Measurements from ENCODE around the gene GMEB2.

The GMEB2 gene

DNA sequence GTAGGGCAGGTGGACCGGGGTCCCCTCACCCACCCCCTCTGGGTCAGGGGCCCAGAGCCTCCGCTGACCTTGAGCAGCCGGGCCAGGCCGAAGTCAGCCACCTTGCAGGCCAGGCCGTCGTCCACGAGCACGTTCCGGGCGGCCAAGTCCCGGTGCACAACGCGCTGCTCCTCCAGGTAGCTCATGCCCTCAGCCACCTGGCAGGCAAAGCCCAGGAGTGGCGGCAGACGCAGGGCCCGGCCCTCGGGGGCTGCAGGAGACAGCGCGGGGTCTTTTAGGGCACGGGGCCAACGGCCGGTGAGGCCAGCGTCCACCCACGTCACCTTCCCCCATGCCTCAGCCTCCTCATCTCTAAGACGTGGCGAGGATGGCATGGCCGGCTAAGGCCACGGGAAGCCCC, 85.5 kb downstream of the GMEB2 start:
- no peak for DNase-seq

DNA sequence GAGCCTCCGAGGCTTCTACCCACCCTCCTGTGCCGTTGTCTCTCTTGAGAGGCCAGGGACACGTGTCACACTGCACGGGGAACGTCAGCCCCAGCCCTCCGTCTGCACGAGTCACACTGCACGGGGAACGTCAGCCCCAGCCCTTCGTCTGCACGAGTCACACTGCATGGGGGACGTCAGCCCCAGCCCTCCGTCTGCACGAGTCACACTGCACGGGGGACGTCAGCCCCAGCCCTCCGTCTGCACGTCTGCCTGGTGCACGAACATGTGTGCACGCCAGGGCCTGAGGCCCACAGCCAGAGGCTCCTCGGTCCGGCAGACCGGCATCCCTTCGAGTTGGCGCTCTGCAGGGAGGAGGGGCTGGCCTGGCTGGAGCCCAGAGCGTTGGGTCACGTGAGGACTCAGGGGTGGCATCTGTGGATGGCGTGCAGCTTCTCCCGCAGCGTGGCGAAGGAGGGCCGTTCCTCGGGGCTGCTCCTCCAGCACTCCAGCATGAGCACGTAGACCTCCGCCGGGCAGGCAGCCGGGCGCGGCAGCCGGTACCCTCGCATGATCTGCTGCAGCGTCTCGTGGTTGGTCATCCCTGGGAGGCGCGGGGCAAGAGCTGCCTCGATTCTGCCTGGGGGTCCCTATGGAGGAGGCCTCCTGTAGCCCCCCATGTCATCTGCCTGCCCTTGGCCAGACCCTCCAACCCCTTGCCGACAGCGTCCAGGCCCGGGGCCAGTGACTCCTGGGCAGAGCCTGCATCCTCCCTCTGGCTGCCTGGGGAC, 86.3 kb downstream of the GMEB2 start:
- no peak for DNase-seq

DNA sequence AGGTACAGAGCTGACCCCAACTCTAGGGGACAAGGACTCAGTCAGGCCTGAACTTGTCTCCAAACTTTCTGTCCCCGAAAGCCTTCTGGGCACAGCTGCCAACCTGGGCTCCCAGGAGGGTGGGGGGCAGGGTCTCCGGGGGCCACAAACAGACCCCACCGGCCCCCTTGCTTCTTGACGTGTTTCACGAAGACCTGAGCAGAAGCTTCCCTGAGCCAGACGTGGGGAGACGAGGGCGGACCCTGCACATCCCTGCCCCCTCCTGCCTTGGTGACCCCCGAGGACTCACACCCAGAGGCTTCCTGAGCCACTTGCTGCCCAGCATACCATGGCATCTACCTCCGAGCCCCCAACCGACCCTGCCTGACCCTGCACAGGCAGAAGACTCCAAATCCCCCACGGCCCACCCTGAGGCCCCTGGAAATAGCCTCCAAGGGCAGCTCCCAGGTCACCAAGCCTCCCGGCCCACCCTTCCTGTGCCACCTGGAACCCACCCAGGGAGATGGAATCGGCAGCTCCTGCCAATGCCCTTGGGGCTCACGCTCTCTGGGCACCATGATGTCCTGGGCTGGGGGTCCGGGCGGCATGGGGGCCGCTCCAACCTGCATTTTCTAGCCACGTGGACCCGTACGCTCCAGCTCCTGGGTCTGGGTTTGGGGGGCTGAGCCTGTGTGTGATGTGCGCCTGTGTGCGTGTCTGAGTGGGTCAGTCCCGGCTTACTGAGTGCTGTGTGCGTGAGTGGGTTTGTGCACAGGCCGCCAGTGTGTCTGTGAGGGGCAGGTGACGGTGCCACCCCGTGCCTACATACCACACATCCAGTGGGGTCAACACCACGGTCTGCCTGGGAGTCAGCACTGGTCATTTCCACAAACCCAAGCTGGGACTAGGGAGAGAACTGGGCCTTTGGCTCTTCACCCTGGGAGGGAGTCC, 87.2 kb downstream of the GMEB2 start:
- no peak for DNase-seq

DNA sequence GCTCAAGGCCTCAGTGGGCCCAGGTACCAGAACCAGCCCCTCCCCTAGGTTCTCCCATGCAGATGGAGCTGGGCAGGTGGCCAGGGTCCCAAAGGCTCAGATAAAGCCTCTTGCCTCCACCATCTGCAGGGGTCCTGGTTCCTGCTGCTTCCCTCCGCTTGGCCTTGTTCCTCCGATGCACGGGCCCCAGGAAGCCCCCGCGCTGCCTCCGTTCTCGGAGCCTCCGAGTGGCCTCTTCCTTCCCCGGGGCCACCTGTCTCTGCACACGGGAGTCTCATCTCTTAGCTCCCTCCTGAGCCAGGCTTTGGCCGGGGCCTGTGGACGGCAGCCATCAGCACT, 87.8 kb downstream of the GMEB2 start:
- no peak for DNase-seq

DNA sequence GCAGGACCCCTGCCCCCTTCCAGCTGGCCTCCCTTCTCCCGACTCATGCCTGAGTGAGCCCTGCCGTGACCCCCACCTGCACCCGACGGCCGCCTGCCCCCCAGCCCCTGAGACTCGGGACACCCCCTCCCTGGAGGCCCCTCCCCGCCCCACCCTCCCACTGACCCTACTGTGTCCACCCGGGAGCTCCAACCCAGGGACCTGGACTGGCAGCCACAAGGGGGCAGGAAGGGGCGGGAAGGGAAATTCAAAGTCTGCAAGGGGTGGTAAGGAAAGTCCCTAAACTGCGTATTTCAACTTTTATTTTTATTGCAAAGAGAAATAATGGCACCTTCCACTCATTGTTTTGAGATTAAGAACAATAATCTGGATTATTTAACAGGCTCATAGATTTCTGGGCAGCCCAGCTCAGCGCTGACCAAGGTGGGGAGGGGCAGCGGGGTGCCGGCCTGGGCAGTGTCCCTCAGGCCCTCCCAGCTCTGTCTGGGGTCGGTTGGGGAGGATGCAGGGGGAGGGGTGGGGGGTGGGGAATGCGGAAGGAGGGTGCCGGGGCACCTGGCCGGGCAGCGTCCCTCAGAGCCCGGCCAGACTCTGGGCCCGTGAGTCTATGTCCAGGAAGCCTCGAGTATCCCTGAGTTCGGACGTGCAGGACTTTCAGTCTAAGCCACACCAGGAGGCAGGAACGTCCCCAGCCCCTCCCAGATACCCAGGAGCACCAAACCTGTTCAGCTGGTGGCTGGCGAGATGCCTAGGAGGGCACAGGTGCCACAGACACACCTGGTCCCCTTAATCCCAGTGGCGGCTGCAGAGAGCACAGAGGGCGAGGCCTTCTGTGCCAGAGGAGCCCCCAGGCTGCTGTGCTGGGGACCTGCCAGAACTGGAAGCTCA, 88.5 kb downstream of the GMEB2 start:
- DNase-seq: peak; percentile 78

Data from activated effector memory CD4-positive, alpha-beta T cell treated with anti-CD3 and anti-CD28 coated beads, Interleukin-2, amount 50 U/mL, for 16 hours (primary cell).